Measurements from ENCODE around the gene KRT39.

- TF ChIP-seq POLR2A (IDR thresholded peaks at IDR 0.05; ENCODE audit: low read depth, low read length) (no peak), POLR2AphosphoS5 (IDR thresholded peaks at IDR 0.05; ENCODE audit: low read depth, low read length) (no peak), TAF1 (IDR thresholded peaks at IDR 0.05; ENCODE audit: borderline replicate concordance, low read depth, low read length) (no peak)
Measured at GRCh38 chr17:40992666-40993065, 25.9 kb upstream of the KRT39 start.

Data from GM12892 (cell line).